Measurements from ENCODE around the gene ALPI. TPM values are rescaled to one million over a fixed set of nuclear protein-coding genes. Genes with fewer than 3 reads are reported as not detected.
A peak's percentile ranks its signal among the peaks of the same experiment; 100 is the strongest.

ALPI gene
- total RNA-seq, 1 donor from 2014 or later, result not detected

GRCh38 chr2:232454630-232455029, 1.3 kb upstream of the ALPI start:
- no peaks in the 10 kb centered on the region for H3K9me3 ChIP-seq
- no peak overlapping the region for H3K27ac ChIP-seq
- H3K4me3 ChIP-seq, result no peak overlapping the region
- TF ChIP-seq CTCF (IDR thresholded peaks at IDR 0.05), result no peak
- peaks cover 20% of the 10 kb centered on the region for H3K27me3 ChIP-seq
- no peak for ATAC-seq
- no peak for DNase-seq
- H3K36me3 ChIP-seq, result no peaks in the 10 kb centered on the region
- no peaks in the 10 kb centered on the region for H3K4me1 ChIP-seq
- intact Hi-C loops (cut with DNase I), result no loop called here

- TF ChIP-seq CTCF (IDR thresholded peaks at IDR 0.05), result no peak
- Histone ChIP-seq H3K36me3 (no peaks in the 10 kb centered on the region), H3K4me1 (no peaks in the 10 kb centered on the region), H3K27ac (no peak overlapping the region), H3K27me3 (peaks cover 24% of the 10 kb centered on the region), H3K4me3 (no peak overlapping the region), H3K9me3 (no peaks in the 10 kb centered on the region)
- ATAC-seq (no peak), DNase-seq (no peak)
- intact Hi-C loops (cut with DNase I), result no loop called here
These were observed 555 bp downstream of the ALPI start for GRCh38 chr2:232456296-232457120.

GRCh38 chr2:232457121-232458011, 1.4 kb downstream of the ALPI start:
- Histone ChIP-seq H3K27me3 (peaks cover 24% of the 10 kb centered on the region), H3K4me3 (no peak overlapping the region), H3K4me1 (no peaks in the 10 kb centered on the region), H3K9me3 (no peaks in the 10 kb centered on the region), H3K36me3 (no peaks in the 10 kb centered on the region), H3K27ac (no peak overlapping the region)
- ATAC-seq (no peak), DNase-seq (peak; percentile 55)
- no peak for TF ChIP-seq CTCF (IDR thresholded peaks at IDR 0.05)
- intact Hi-C loops (cut with DNase I), result no loop called here

- H3K27ac ChIP-seq, result no peak overlapping the region
- H3K9me3 ChIP-seq, result no peaks in the 10 kb centered on the region
- no peaks in the 10 kb centered on the region for H3K36me3 ChIP-seq
- no peak overlapping the region for H3K4me3 ChIP-seq
- H3K27me3 ChIP-seq, result peaks cover 24% of the 10 kb centered on the region
- ATAC-seq, result no peak
- no peak for TF ChIP-seq CTCF (IDR thresholded peaks at IDR 0.05)
- H3K4me1 ChIP-seq, result no peaks in the 10 kb centered on the region
- intact Hi-C loops (cut with DNase I), result no loop called here
- no peak for DNase-seq
These were observed 2.2 kb downstream of the ALPI start for GRCh38 chr2:232458051-232458660.

- peaks cover 24% of the 10 kb centered on the region for H3K27me3 ChIP-seq
- H3K4me1 ChIP-seq, result no peaks in the 10 kb centered on the region
- peak; percentile 56 for DNase-seq
- no peaks in the 10 kb centered on the region for H3K9me3 ChIP-seq
- intact Hi-C loops (cut with DNase I), result no loop called here
- no peak overlapping the region for H3K27ac ChIP-seq
- ATAC-seq, result no peak
- H3K4me3 ChIP-seq, result no peak overlapping the region
- TF ChIP-seq CTCF (IDR thresholded peaks at IDR 0.05), result no peak
- H3K36me3 ChIP-seq, result no peaks in the 10 kb centered on the region
These were observed 2.9 kb downstream of the ALPI start for GRCh38 chr2:232458661-232459418.

All from upper lobe of right lung (tissue), 1 donor.